Stimulated activated naive CD8-positive, alpha-beta T cell treated with anti-CD3 and anti-CD28 coated beads, Interleukin-15, amount 100 ng/mL, for 72 hours (primary cell): ENCODE measurements around the gene TNPO3.
"Not testable (repeated sequence)": the region's sequence is repeated elsewhere in the genome, so short reads cannot be mapped to it uniquely, and the experiment has no call there.

Experiments
- ATAC-seq: fragments of 150-1000 bp; cut with Tn5 transposase; 2 replicates; pipeline ENCODE4 v1.10.0; 2021; ENCODE audit warnings: mild to moderate bottlenecking, moderate library complexity
- DNase-seq, 2 donors: peaks; one replicate each; pipeline ENCODE4 v3.0.0; 2021 to 2022
- H3K27ac Mint-ChIP-seq, 2 donors: one replicate each; pipeline ENCODE4 v1.8.0; 2022; ENCODE audit warnings: mild to moderate bottlenecking in 2 of 2, mixed read lengths in 2 of 2, moderate library complexity in 2 of 2
- H3K27me3 Mint-ChIP-seq: one replicate; pipeline ENCODE4 v1.8.0; 2022; ENCODE audit warnings: mixed read lengths
- H3K4me1 Mint-ChIP-seq: one replicate; pipeline ENCODE4 v1.8.0; 2022; ENCODE audit warnings: mild to moderate bottlenecking, mixed read lengths
- H3K4me3 Mint-ChIP-seq, 2 donors: one replicate each; pipeline ENCODE4 v1.8.0; 2022; ENCODE audit warnings: mild to moderate bottlenecking in 2 of 2, mixed read lengths in 2 of 2, moderate library complexity in 1 of 2
- H3K9me3 Mint-ChIP-seq, 2 donors: one replicate each; pipeline ENCODE4 v1.8.0; 2022; ENCODE audit warnings: mixed read lengths in 2 of 2

The TNPO3 gene

DNA sequence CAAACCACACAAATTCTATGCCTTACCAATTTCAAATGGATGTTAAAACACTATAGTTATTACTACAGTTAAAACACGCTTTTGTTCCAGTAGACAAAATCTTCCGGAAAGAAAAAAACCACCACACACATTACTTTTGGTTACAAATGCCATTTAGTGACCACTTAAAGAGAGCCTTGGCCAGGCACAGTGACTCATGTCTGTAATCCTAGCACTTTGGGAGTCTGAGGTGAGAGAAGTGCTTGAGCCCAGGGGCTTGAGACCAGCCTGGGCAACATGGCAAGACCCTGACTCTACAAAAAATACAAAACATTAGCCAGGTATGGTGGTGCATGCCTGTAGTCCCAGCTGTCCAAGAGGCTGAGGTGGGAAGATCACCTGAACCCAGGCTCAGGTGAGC lies 7.2 kb downstream of the TNPO3 start:
- DNase-seq (no peak), ATAC-seq (no peak)
- Mint-ChIP-seq H3K4me1 (peaks cover 81% of the 10 kb centered on the region), H3K9me3 (no peaks in the 10 kb centered on the region), H3K27me3 (no peaks in the 10 kb centered on the region), H3K4me3 (no peak overlapping the region), H3K27ac (no peak overlapping the region)

GRCh38 chr7:129045682-129046081 lies 9.2 kb downstream of the TNPO3 start:
- Mint-ChIP-seq H3K4me1 (peaks cover 85% of the 10 kb centered on the region), H3K9me3 (no peaks in the 10 kb centered on the region), H3K4me3 (no peak overlapping the region), H3K27me3 (no peaks in the 10 kb centered on the region), H3K27ac (peak overlapping the region in 1 of 2 donors; percentile 74)
- DNase-seq (no peak), ATAC-seq (no peak)

GRCh38 chr7:129043012-129043411 lies 11.9 kb downstream of the TNPO3 start:
- Mint-ChIP-seq H3K4me3 (no peak overlapping the region), H3K27ac (peak overlapping the region; percentile 13 to 71), H3K9me3 (peaks cover 0 to under 1% of the 10 kb centered on the region in 2 donors)

GRCh38 chr7:129041142-129042085 lies 13.5 kb downstream of the TNPO3 start:
- peak; percentile 42 for ATAC-seq
- H3K4me3 Mint-ChIP-seq, result no peak overlapping the region
- peaks cover 0 to 4% of the 10 kb centered on the region in 2 donors for H3K9me3 Mint-ChIP-seq
- H3K27me3 Mint-ChIP-seq, result no peaks in the 10 kb centered on the region
- H3K27ac Mint-ChIP-seq, result no peak overlapping the region
- peaks cover 62% of the 10 kb centered on the region for H3K4me1 Mint-ChIP-seq
- DNase-seq, result no peak

More at GRCh38 chr7:129043012-129043411, 11.9 kb downstream of the TNPO3 start:
- ATAC-seq, result no peak
- no peak for DNase-seq
- peaks cover 67% of the 10 kb centered on the region for H3K4me1 Mint-ChIP-seq
- H3K27me3 Mint-ChIP-seq, result no peaks in the 10 kb centered on the region

DNA sequence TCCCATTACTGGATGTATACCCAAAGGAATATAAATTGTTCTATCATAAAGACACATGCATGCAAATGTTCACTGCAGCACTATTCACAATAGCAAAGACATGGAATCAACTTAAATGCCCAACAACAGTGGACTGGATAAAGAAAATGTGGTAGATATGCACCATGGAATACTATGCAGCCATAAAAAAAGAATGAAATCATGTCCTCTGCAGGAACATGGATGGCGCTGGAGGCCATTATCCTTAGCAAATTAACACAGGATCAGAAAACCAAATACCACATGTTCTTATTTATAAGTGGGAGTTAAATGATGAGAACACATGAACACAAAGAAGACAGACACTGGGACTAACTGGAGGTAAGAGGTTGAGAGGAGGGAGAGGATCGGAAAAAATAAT lies 16.4 kb downstream of the TNPO3 start:
- DNase-seq, H3K4me3 Mint-ChIP-seq, ATAC-seq, H3K27ac Mint-ChIP-seq, H3K9me3 Mint-ChIP-seq, H3K27me3 Mint-ChIP-seq: not testable (repeated sequence)
- H3K4me1 Mint-ChIP-seq, result peaks cover 46% of the 10 kb centered on the region

DNA sequence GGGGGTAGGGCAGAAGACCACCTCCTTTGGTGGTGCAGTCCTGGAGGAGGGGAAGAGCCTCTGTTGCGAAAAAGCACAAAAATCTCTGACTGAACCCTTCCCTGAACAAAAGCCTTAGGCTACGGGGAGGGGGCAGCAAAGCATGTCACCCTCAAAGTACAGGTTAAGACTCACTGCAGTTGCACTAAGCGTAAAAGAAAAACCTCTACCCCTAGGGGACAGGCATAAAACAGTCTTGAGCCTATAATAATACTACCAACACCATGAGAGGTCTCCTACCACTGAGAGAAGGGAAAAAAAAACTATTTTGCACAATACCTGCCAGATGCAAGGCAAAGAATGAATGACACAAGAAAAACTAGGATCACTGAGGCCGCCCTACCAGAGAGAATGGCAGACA lies 17.3 kb downstream of the TNPO3 start:
- H3K4me1 Mint-ChIP-seq, result peaks cover 46% of the 10 kb centered on the region
- peak overlapping the region in 1 of 2 donors; percentile 51 for H3K27ac Mint-ChIP-seq
- no peak for DNase-seq
- H3K27me3 Mint-ChIP-seq, result no peaks in the 10 kb centered on the region
- H3K4me3 Mint-ChIP-seq, result no peak overlapping the region
- ATAC-seq, result no peak
- H3K9me3 Mint-ChIP-seq, result peaks cover 0 to 4% of the 10 kb centered on the region in 2 donors

DNA sequence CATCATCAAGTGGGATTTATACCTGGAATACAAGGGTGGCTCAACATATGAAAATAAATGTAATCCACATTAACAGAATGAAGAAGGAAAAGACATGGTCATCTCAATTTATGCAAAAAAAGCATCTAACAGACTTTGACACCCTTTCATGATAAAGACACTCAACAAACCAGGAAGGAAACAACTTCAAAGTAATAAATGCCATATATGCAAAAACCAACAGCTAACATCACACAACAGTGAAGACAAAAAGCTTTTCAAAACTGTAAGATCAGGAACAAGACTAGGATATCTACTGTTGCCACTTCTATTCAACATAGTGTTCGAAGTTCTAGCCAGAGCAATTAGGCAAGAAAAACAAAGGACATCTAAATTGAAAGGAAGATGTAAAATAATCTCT lies 22.9 kb downstream of the TNPO3 start:
- no peak overlapping the region for H3K4me3 Mint-ChIP-seq
- H3K27ac Mint-ChIP-seq, result no peak overlapping the region
- H3K4me1 Mint-ChIP-seq, result peaks cover 47% of the 10 kb centered on the region
- no peaks in the 10 kb centered on the region for H3K9me3 Mint-ChIP-seq
- DNase-seq (no peak), ATAC-seq (no peak)
- H3K27me3 Mint-ChIP-seq, result no peaks in the 10 kb centered on the region

- no peak overlapping the region for H3K4me3 Mint-ChIP-seq
- H3K9me3 Mint-ChIP-seq, result no peaks in the 10 kb centered on the region
- ATAC-seq, result no peak
- no peak overlapping the region for H3K27ac Mint-ChIP-seq
- no peaks in the 10 kb centered on the region for H3K27me3 Mint-ChIP-seq
- DNase-seq, result no peak
- peaks cover 49% of the 10 kb centered on the region for H3K4me1 Mint-ChIP-seq
These were observed 24.5 kb downstream of the TNPO3 start for GRCh38 chr7:129030440-129030839.

DNA sequence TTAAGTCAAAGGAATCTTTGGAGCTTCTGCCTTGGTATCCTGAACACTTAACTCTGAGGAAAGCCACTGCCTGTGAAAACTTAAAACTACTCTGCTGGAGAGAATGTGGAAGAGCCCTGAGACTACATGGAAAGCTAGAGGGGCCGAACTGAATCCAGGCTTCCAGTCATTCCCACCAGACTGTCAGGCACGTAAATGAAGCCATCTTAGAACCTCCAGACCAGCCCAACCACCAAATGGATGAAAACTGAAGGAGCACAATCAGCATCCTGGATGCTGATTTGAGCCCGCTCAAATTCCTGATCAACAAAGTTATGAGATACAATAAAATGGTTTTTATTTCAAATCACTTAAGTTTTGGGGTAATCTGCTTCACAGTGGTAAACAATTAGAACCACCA lies 30.8 kb downstream of the TNPO3 start:
- Mint-ChIP-seq H3K27me3 (no peaks in the 10 kb centered on the region), H3K9me3 (no peaks in the 10 kb centered on the region), H3K4me1 (peaks cover 52% of the 10 kb centered on the region), H3K27ac (no peak overlapping the region), H3K4me3 (no peak overlapping the region)
- no peak for DNase-seq
- ATAC-seq, result no peak

- H3K4me1 Mint-ChIP-seq, result peaks cover 47% of the 10 kb centered on the region
- ATAC-seq, result no peak
These were observed 33.3 kb downstream of the TNPO3 start for GRCh38 chr7:129021656-129022055.

DNA sequence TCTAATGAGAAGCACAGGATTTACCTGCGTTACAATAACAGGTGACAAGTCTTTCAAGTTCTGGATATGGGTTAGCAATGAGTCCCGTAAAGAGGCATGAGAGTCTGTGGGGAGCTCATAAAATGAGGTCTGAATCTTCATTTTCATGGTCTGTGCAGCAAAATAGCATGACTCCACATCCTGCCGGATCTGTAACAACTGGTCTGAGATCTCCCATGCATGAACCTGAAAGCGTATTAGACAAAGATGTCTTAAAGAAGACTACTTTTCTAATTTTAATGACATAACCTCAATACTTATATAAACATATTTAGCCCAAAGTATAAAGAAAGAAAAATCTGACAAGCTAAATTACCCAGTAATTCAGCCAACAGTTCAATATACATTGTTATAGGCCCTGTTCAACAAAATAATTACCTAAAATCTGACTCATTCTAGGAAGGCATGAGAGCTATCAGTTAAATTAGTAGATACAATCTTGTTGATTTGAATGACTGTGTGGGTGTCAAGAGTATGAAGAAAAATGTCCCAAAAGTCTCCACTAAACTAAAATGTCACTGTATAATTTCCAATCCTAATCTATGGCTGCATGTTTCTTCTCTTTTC lies 36.9 kb downstream of the TNPO3 start:
- DNase-seq (no peak), ATAC-seq (no peak)
- no peak overlapping the region for H3K27ac Mint-ChIP-seq
- H3K9me3 Mint-ChIP-seq, result no peaks in the 10 kb centered on the region
- H3K4me1 Mint-ChIP-seq, result peaks cover 30% of the 10 kb centered on the region
- no peak overlapping the region for H3K4me3 Mint-ChIP-seq
- H3K27me3 Mint-ChIP-seq, result no peaks in the 10 kb centered on the region

More at GRCh38 chr7:129021656-129022055, 33.3 kb downstream of the TNPO3 start:
- Mint-ChIP-seq H3K27me3 (no peaks in the 10 kb centered on the region), H3K9me3 (no peaks in the 10 kb centered on the region), H3K4me3 (no peak overlapping the region), H3K27ac (peak overlapping the region in 1 of 2 donors; percentile 51)
- DNase-seq, result no peak

DNA sequence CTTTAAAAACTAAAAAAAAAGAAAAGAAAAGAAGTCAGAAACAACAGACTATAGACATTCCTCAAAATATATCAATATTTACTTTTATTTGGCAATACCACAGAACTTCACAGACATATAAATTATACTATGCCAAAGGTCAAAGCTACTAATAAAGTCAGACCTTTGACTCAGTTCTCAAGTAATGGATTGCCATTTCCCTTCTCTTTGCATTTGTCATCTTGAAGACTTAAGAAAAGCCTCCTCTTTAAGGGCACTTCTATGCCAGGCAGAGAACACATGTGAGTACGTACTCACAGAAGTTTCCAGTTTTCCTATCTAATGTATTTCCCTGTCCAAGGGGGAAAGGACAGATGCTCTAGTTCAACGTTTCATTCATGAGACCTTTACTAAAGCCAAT lies 37.6 kb downstream of the TNPO3 start:
- H3K4me1 Mint-ChIP-seq, result peaks cover 30% of the 10 kb centered on the region
- no peak overlapping the region for H3K4me3 Mint-ChIP-seq
- DNase-seq (no peak), ATAC-seq (no peak)
- peak overlapping the region in 1 of 2 donors; percentile 15 for H3K27ac Mint-ChIP-seq
- no peaks in the 10 kb centered on the region for H3K9me3 Mint-ChIP-seq
- no peaks in the 10 kb centered on the region for H3K27me3 Mint-ChIP-seq

DNA sequence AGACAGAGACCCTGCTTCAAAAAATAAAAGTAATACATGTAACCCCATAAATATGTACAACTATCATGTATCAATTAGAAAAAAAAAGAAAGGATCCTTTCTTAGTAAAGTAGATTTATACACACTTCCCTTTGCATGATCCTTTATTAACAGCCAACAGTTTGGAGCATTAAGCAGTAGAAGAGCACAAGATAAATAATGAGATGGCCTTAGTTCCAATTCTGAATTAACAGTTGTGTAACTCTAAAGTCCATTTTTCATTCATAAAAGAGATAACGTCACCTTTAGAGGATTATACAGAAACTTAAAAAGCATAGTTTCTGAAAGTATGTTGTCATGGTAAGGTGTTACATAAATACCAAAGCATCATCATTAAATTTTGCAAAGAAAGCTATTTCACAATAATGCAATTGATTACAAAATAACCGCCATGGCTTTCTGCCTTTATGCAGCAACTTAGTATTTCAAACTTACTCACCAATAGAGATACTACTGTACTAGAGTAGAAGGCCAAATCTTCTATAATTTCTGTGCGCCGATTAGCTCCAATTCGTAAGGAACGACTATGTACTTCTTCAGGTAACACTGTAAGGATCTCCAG lies 40.3 kb downstream of the TNPO3 start:
- Mint-ChIP-seq H3K4me1 (peaks cover 25% of the 10 kb centered on the region), H3K27ac (peak overlapping the region in 1 of 2 donors; percentile 60), H3K4me3 (no peak overlapping the region), H3K27me3 (no peaks in the 10 kb centered on the region), H3K9me3 (no peaks in the 10 kb centered on the region)
- ATAC-seq (no peak), DNase-seq (no peak)

DNA sequence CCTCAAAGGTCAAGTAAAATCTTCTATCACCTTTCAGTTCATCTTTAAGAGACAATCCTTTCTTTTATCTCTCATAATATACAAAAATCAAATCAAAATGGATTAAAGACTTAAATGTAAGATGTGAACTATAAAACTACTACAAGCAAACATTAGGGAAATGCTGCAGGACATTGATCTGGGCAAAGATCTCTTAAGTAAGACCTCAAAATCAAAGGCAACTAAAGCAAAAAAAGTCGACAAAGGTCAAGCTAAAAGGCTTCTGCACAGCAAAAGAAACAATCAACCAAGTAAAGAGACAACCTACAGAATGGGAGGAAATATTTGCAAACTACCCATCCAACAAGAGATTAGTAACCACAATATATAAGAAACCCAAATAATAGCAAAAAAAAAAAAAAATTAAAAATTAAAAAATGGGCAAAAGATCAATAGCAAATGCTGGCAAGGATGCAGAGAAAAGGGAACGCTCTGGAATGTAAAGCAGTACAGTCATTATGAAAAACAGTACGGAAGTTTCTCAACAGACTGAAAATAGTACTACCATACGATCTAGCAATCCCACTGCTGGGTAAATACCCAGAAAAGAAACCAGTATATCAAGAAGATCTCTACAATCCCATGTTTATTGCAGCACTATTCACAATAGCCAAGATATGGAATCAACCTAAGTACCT lies 41.7 kb downstream of the TNPO3 start:
- ATAC-seq, result no peak
- Mint-ChIP-seq H3K9me3 (no peaks in the 10 kb centered on the region), H3K27me3 (no peaks in the 10 kb centered on the region), H3K4me3 (no peak overlapping the region), H3K27ac (no peak overlapping the region), H3K4me1 (peaks cover 31% of the 10 kb centered on the region)
- DNase-seq, result no peak

GRCh38 chr7:129012641-129013040 lies 42.3 kb downstream of the TNPO3 start:
- Mint-ChIP-seq H3K27me3 (no peaks in the 10 kb centered on the region), H3K9me3 (no peaks in the 10 kb centered on the region), H3K4me1 (peaks cover 32% of the 10 kb centered on the region), H3K4me3 (no peak overlapping the region), H3K27ac (no peak overlapping the region)
- ATAC-seq (no peak), DNase-seq (no peak)
